SK-N-MC (cell line): Measurements from ENCODE around the gene SLC49A3.

Source experiments
- EZH2 ChIP-seq: fragments of 200-600 bp; sonication (generic); IDR thresholded peaks from one replicate; pipeline ENCODE4 v1.6.1; 2017; ENCODE audit warnings: antibody characterized with exemption
- FOXP2 ChIP-seq: optimal IDR thresholded peaks from 2 replicates; pipeline ENCODE3; 2011; ENCODE audit warnings: mild to moderate bottlenecking, moderate library complexity; ENCODE audit not compliant: insufficient read depth; ENCODE audit errors: extremely low read length, control extremely low read depth
- POLR2AphosphoS5 ChIP-seq: IDR thresholded peaks from 2 replicates; pipeline ENCODE4 v1.6.1; 2012; ENCODE audit warnings: mild to moderate bottlenecking, low read depth, low read length, borderline replicate concordance

GRCh38 chr4:665381-665750, 23.6 kb downstream of the SLC49A3 start:
- TF ChIP-seq EZH2 (no peak), POLR2AphosphoS5 (no peak), FOXP2 (no peak)
